IMR-90 (cell line): ENCODE data around the gene SCGB1C1. TPM values are rescaled to one million over a fixed set of nuclear protein-coding genes. Genes with fewer than 3 reads are reported as not detected.
"Not testable (repeated sequence)": the region's sequence is repeated elsewhere in the genome, so short reads cannot be mapped to it uniquely, and the experiment has no call there.

ENCODE experiments used
- ATAC-seq: fragments of 200-7000 bp; cut with Tn5 transposase; 2 replicates; pipeline ENCODE4 v1.9.1; 2020; ENCODE audit warnings: low read depth, mild to moderate bottlenecking, moderate library complexity
- BruUV-seq: library from RNA; stranded (reverse); fragments of 400-500 nt; replicated peaks from 2 replicates; lab custom pipeline; 2021; lab: Mats Ljungman, UMichigan
- CTCF ChIA-PET: fragments of 300-600 bp; formaldehyde crosslinking; extraction: SDS; loops from one replicate; lab custom pipeline; 2021; ENCODE audit warnings: antibody characterized with exemption; lab: Yijun Ruan, JAX
- POLR2A ChIA-PET: fragments of 300-600 bp; sonication (Branson Sonifier 250); formaldehyde crosslinking; loops from one replicate; lab custom pipeline; 2022; ENCODE audit warnings: antibody characterized with exemption; ENCODE audit not compliant: unreplicated experiment; lab: Charles Lee
- DNase-seq: peaks from one replicate; pipeline ENCODE4 v3.0.0; 2013
- H2AFZ ChIP-seq: replicated peaks from 2 replicates; pipeline ENCODE3; 2013; ENCODE audit warnings: low read length, mild to moderate bottlenecking; ENCODE audit not compliant: poor library complexity
- H2AK5ac ChIP-seq: 2 replicates; pipeline ENCODE4 v1.6.1; 2013; ENCODE audit warnings: low read depth, low read length, inconsistent platforms
- H2AK9ac ChIP-seq: replicated peaks from 2 replicates; pipeline ENCODE3; 2013; ENCODE audit warnings: mild to moderate bottlenecking, low read depth, low read length, moderate library complexity; ENCODE audit not compliant: poor library complexity
- H2BK120ac ChIP-seq: 2 replicates; pipeline ENCODE4 v1.6.1; 2013; ENCODE audit warnings: low read depth, low read length, inconsistent platforms
- H2BK15ac ChIP-seq: 3 replicates; pipeline ENCODE4 v1.6.1; 2013; ENCODE audit warnings: low read depth, low read length, inconsistent platforms
- H2BK20ac ChIP-seq: 2 replicates; pipeline ENCODE4 v1.6.1; 2013; ENCODE audit warnings: low read depth, mild to moderate bottlenecking, inconsistent platforms, low read length, moderate library complexity
- H2BK5ac ChIP-seq: 2 replicates; pipeline ENCODE4 v1.6.1; 2013; ENCODE audit warnings: mild to moderate bottlenecking, low read depth, low read length, inconsistent platforms; ENCODE audit not compliant: poor library complexity, severe bottlenecking
- H3K14ac ChIP-seq: replicated peaks from 2 replicates; pipeline ENCODE4 v1.6.1; 2013; ENCODE audit warnings: low read depth, low read length, inconsistent platforms
- H3K18ac ChIP-seq: 2 replicates; pipeline ENCODE4 v1.6.1; 2013; ENCODE audit warnings: low read depth, low read length, control low read depth
- H3K23ac ChIP-seq: 2 replicates; pipeline ENCODE4 v1.6.1; 2013; ENCODE audit warnings: low read depth, low read length, inconsistent platforms
- H3K27ac ChIP-seq: 2 replicates; pipeline ENCODE4 v1.5.1; 2013; ENCODE audit warnings: mild to moderate bottlenecking, control low read depth, low read length; ENCODE audit not compliant: insufficient read depth
- H3K27me3 ChIP-seq: 2 replicates; pipeline ENCODE4 v1.6.1; 2013; ENCODE audit warnings: low read length; ENCODE audit not compliant: control insufficient read depth, insufficient read depth
- H3K36me3 ChIP-seq: 2 replicates; pipeline ENCODE4 v1.6.1; 2013; ENCODE audit warnings: low read length, mixed read lengths; ENCODE audit not compliant: control insufficient read depth, insufficient read depth
- H3K4ac ChIP-seq: 2 replicates; pipeline ENCODE4 v1.6.1; 2013; ENCODE audit warnings: low read depth, low read length, inconsistent platforms
- H3K4me1 ChIP-seq: 2 replicates; pipeline ENCODE4 v1.6.1; 2013; ENCODE audit warnings: low read length, mixed read lengths; ENCODE audit not compliant: control insufficient read depth, insufficient read depth
- H3K4me2 ChIP-seq: 2 replicates; pipeline ENCODE4 v1.6.1; 2013; ENCODE audit warnings: low read depth, mild to moderate bottlenecking, control low read depth, low read length, moderate library complexity
- H3K4me3 ChIP-seq: 2 replicates; pipeline ENCODE4 v1.5.1; 2013; ENCODE audit warnings: low read depth, mild to moderate bottlenecking, control low read depth, low read length, moderate library complexity; ENCODE audit not compliant: insufficient read depth
- H3K56ac ChIP-seq: 2 replicates; pipeline ENCODE4 v1.6.1; 2013; ENCODE audit warnings: low read length, inconsistent platforms; ENCODE audit not compliant: insufficient read depth; ENCODE audit errors: extremely low read depth
- H3K79me1 ChIP-seq, 2 experiments: 2 replicates each; pipeline ENCODE4 v1.6.1; 2013; ENCODE audit warnings: low read length in 2 of 2, inconsistent platforms in 1 of 2, low read depth in 1 of 2
- H3K9ac ChIP-seq: 2 replicates; pipeline ENCODE4 v1.6.1; 2013; ENCODE audit warnings: low read depth, low read length, control low read depth
- H3K9me1 ChIP-seq: 2 replicates; pipeline ENCODE4 v1.6.1; 2013; ENCODE audit warnings: low read length, inconsistent platforms; ENCODE audit not compliant: insufficient read depth
- H3K9me3 ChIP-seq: 2 replicates; pipeline ENCODE4 v1.6.1; 2013; ENCODE audit warnings: low read length; ENCODE audit not compliant: control insufficient read depth, insufficient read depth
- H4K20me1 ChIP-seq: 2 replicates; pipeline ENCODE4 v1.6.1; 2013; ENCODE audit warnings: low read length, inconsistent platforms; ENCODE audit not compliant: insufficient read depth
- H4K5ac ChIP-seq: 2 replicates; pipeline ENCODE4 v1.6.1; 2013; ENCODE audit warnings: mild to moderate bottlenecking, low read depth, low read length, control low read depth
- H4K8ac ChIP-seq, 2 experiments: 2 replicates each; pipeline ENCODE4 v1.6.1; 2013; ENCODE audit warnings: low read depth in 2 of 2, low read length in 2 of 2, control low read depth in 1 of 2, inconsistent platforms in 1 of 2
- H4K91ac ChIP-seq: 2 replicates; pipeline ENCODE4 v1.6.1; 2013; ENCODE audit warnings: low read depth, low read length, inconsistent platforms; ENCODE audit not compliant: insufficient read depth
- BHLHE40 ChIP-seq: fragments of 150-350 bp; IDR thresholded peaks from 2 replicates; pipeline ENCODE4 v1.6.1; 2016; ENCODE audit warnings: mild to moderate bottlenecking, low read depth, low read length
- CEBPB ChIP-seq: IDR thresholded peaks from 2 replicates; pipeline ENCODE4 v1.6.1; 2012; ENCODE audit warnings: low read depth, low read length, improper control_type of control experiment
- CHD1 ChIP-seq: IDR thresholded peaks from 2 replicates; pipeline ENCODE4 v1.6.1; 2012; ENCODE audit warnings: low read depth, low read length, improper control_type of control experiment
- MXI1 ChIP-seq: IDR thresholded peaks from 2 replicates; pipeline ENCODE4 v1.6.1; 2012; ENCODE audit warnings: low read depth, mild to moderate bottlenecking, low read length, moderate library complexity, borderline replicate concordance
- NFE2L2 ChIP-seq: fragments of 150-350 bp; IDR thresholded peaks from 2 replicates; pipeline ENCODE4 v1.6.1; 2016; ENCODE audit warnings: low read depth, mild to moderate bottlenecking, low read length
- POLR2A ChIP-seq: IDR thresholded peaks from 2 replicates; pipeline ENCODE4 v1.6.1; 2012; ENCODE audit warnings: mild to moderate bottlenecking, low read depth, low read length
- SMC3 ChIP-seq: fragments of 150-350 bp; IDR thresholded peaks from 2 replicates; pipeline ENCODE4 v1.6.1; 2016; ENCODE audit warnings: low read depth, mild to moderate bottlenecking, antibody characterized with exemption, low read length, moderate library complexity
- whole genome bisulfite sequencing, 2 experiments: methylation state at CpG; one replicate each; pipeline versions ENCODE4 v1.1.5 to v1.1.7; 2013; ENCODE audit warnings: missing lambda C conversion rate in 2 of 2; ENCODE audit not compliant: insufficient read length in 1 of 2; ENCODE audit errors: extremely low coverage in 2 of 2; 5-methylcytosine and 5-hydroxymethylcytosine counted together
- dilution Hi-C: fragments of 300-500 bp; cut with HindIII; formaldehyde crosslinking; loops from one replicate; pipeline ENCODE4 v1.14.3; 2018; ENCODE audit warnings: low sequenced_read_pairs; ENCODE audit not compliant: unreplicated experiment
- in situ Hi-C: fragments of 300-500 bp; cut with MboI; formaldehyde crosslinking; loops from 3 replicates; pipeline ENCODE4 v1.14.3; 2019; ENCODE audit warnings: low sequenced_read_pairs, inconsistent platforms, mixed read lengths
- intact Hi-C: fragments of 100-400 bp; cut with micrococcal nuclease; formaldehyde crosslinking; loops from 2 replicates; pipeline ENCODE4 v1.10.0; 2022
- polyA plus RNA-seq, 3 experiments: library from polyadenylated mRNA; depleted of rRNA; stranded (reverse); fragments of >200 nt; gene quantifications; 2 replicates each; pipeline ENCODE4 v1.2.3, GENCODE V29; 2012; ENCODE audit warnings: low replicate concordance in 1 of 3
- total RNA-seq: library from RNA; depleted of rRNA; stranded (reverse); fragments of >200 nt; gene quantifications from 2 replicates; pipeline ENCODE4 v1.2.3, GENCODE V29; 2012

SCGB1C1 gene
- total and polyA plus RNA-seq, 2 of the 4 experiments (the other 2 are of a cell fraction), result not detected

DNA sequence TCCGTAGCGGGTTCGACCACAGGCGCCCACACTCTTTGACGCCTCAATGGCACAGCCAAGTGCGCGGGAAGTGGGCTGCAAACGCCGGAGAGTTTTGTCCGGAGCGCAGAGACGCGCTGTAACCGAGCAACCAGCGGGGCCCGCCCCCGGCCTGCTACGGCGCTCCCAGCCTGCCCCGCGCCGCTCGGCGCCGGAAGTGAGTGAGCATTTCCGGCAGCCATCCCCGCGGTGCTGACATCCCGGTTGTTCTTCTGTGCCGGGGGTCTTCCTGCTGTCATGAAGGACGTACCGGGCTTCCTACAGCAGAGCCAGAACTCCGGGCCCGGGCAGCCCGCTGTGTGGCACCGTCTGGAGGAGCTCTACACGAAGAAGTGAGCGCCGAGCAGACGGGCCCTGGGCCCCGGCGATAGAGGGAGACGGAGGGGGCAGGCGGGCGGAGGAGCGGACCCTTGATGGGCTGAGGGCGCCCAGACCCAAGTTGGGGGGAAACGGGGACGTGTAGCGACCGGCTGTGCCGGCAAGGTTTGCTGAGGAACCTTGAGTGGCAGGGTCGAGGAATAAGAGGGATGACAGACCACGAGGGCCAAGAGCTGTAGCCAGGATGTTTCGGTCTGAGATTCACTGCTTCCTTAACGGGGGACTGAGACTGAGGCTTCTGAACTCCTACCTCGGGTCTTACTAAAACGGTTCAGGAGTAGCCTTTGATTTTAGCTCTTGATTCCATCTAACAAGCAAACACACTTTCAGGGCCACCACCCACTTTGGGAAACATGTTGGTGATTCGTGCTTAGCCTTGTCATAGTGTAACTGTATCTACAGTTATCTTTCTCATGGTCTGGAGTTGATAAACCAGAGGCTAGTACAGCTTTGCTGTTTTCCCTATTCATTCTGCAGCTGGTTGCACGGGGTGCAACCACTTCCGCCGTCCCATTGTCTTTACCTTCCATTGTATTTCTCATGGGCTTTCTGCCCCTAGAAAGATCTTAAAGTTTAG is 44.2 kb downstream of the SCGB1C1 start, which contains the start of gene PSMD13:
Gene PSMD13, plus strand, starts transcription at position 203 of the 994 bp plus-strand sequence. Its CDS starts 74 bp downstream, at position 277.
- DNase-seq, result peak; percentile 81
- Histone ChIP-seq H3K14ac (peak within 1 kb of the TSS; percentile 99), H3K27me3 (no peaks in the 10 kb centered on the region), H2AK9ac (peak within 1 kb of the TSS; percentile 98), H4K5ac (peak within 1 kb of the TSS; percentile 72), H3K9ac (peak within 1 kb of the TSS; percentile 87), H2AK5ac (peak within 1 kb of the TSS; percentile 84), H2AFZ (peak within 1 kb of the TSS; percentile 98), H4K8ac (peak within 1 kb of the TSS; percentile 83 to 92), H3K36me3 (peaks cover 8% of the 10 kb centered on the region; the same call in 1 of the 2 replicates), H3K27ac (peak within 1 kb of the TSS; percentile 85), H3K4ac (peak within 1 kb of the TSS; percentile 88), H3K4me2 (peak within 1 kb of the TSS; percentile 98), H3K9me1 (0 out of 2 replicates have a peak, but pooled peaks cover 5% of the 10 kb centered on the region), H4K91ac (peak within 1 kb of the TSS; percentile 68), H2BK20ac (no peak within 1 kb of the TSS), H3K23ac (peak within 1 kb of the TSS; percentile 98), H3K4me3 (peak within 1 kb of the TSS; percentile 88), H3K18ac (peak within 1 kb of the TSS; percentile 54), H3K9me3 (no peaks in the 10 kb centered on the region), H3K4me1 (peaks cover 2% of the 10 kb centered on the region), H3K56ac (peak within 1 kb of the TSS; percentile 86), H3K79me1 (peaks cover 18 to 57% of the 10 kb centered on the region in 2 experiments), H2BK5ac (peak within 1 kb of the TSS; percentile 84), H2BK120ac (peak within 1 kb of the TSS; percentile 49; the same call in 1 of the 2 replicates), H2BK15ac (0 out of 3 replicates have a peak within 1 kb of the TSS, but pooled peaks have one; percentile 30), H4K20me1 (peaks cover 11% of the 10 kb centered on the region)
- WGBS, 2 experiments, result 1% methylated on average over 26 of the region's 62 CpGs; no CpG with 5 or more reads in 1 of the 2 experiments
- BruUV-seq, result no TSS peak
- intact Hi-C loops (no loop called here), in situ Hi-C loops (no loop called here), dilution Hi-C loops (no loop called here)
- TF ChIP-seq NFE2L2 (no peak; the same call in none of the 2 replicates), SMC3 (no peak), CEBPB (no peak), BHLHE40 (no peak), POLR2A (peak; percentile 83), CHD1 (peak; percentile 84; the same call in 1 of the 2 replicates), MXI1 (peak; percentile 34; the same call in 1 of the 2 replicates)
- ChIA-PET CTCF (no interaction called here), POLR2A (interaction anchor here (0.7 kb wide), 2 partner anchors 12 to 114 kb away, joined by 3 to 4 read pairs; no protein-coding TSS in a partner anchor)
- peak; percentile 89 for ATAC-seq

DNA sequence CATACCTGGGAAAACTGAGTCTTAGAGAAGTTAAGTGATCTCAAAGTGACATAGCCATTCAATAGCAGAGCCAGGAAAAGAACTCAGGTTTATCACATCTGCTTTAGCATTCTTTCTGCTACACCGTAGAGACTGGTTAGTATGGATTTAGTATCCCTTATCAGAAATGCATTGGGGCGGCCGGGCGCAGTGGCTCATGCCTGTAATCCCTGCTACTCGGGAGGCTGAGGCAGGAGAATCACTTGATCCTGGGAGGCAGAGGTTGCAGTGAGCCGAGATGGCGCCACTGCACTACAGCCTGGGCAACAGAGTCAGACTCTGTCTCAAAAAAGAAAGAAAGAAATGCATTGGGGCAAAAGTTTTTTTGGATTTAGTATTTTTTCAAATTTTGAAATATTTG is 45.5 kb downstream of the SCGB1C1 start:
- H3K27me3 ChIP-seq, H2AK9ac ChIP-seq, H2BK120ac ChIP-seq, H2BK15ac ChIP-seq, intact Hi-C loops, H2AK5ac ChIP-seq, in situ Hi-C loops, H4K8ac ChIP-seq, H3K9ac ChIP-seq, ATAC-seq, H3K36me3 ChIP-seq, H4K91ac ChIP-seq, CTCF ChIA-PET, H3K9me1 ChIP-seq, H3K4ac ChIP-seq, H3K14ac ChIP-seq, H3K4me3 ChIP-seq, dilution Hi-C loops, DNase-seq, H3K18ac ChIP-seq, H2AFZ ChIP-seq, H2BK5ac ChIP-seq, H3K23ac ChIP-seq, H4K5ac ChIP-seq, H2BK20ac ChIP-seq, H3K56ac ChIP-seq, H3K4me1 ChIP-seq, H3K9me3 ChIP-seq, H3K27ac ChIP-seq: not testable (repeated sequence)
- TSS peak; percentile 9 for BruUV-seq
- 65% methylated on average over 4 of the region's 7 CpGs; no CpG with 5 or more reads in 1 of the 2 experiments for WGBS, 2 experiments
- Histone ChIP-seq H3K4me2 (peak overlapping the region; percentile 97; the same call in 1 of the 2 replicates), H3K79me1 (peaks cover 19 to 52% of the 10 kb centered on the region in 2 experiments), H4K20me1 (peaks cover 11% of the 10 kb centered on the region)
- POLR2A ChIA-PET, result interaction anchor here (0.7 kb wide), 1 partner anchor 10 kb away, joined by 3 read pairs; no protein-coding TSS in a partner anchor
